ENCODE data around the gene ADGRL2.

DNA sequence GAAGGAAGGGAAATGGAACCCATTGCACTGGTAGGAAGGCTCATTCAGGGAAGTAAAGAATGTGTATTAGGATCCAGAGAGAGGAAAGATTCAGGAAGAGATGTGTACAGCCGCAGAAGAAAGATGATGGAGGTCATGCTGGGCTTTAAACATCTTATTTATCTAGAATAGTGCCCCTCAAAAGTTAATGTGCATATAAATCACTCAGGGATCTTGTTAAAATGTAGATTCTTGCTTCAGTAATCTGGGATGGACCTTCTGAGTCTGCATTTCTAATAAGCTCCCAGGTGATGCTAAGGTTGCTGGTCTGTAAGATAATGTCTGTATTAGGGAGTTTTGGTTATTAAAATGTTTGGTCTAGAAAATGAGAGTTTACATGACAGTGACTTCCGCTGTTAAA, 46.3 kb downstream of the ADGRL2 start:
- TF ChIP-seq, protein P1, sequence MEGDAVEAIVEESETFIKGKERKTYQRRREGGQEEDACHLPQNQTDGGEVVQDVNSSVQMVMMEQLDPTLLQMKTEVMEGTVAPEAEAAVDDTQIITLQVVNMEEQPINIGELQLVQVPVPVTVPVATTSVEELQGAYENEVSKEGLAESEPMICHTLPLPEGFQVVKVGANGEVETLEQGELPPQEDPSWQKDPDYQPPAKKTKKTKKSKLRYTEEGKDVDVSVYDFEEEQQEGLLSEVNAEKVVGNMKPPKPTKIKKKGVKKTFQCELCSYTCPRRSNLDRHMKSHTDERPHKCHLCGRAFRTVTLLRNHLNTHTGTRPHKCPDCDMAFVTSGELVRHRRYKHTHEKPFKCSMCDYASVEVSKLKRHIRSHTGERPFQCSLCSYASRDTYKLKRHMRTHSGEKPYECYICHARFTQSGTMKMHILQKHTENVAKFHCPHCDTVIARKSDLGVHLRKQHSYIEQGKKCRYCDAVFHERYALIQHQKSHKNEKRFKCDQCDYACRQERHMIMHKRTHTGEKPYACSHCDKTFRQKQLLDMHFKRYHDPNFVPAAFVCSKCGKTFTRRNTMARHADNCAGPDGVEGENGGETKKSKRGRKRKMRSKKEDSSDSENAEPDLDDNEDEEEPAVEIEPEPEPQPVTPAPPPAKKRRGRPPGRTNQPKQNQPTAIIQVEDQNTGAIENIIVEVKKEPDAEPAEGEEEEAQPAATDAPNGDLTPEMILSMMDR (IDR thresholded peaks at IDR 0.05): no peak
- TF ChIP-seq EZH2 (IDR thresholded peaks at IDR 0.05): no peak
- TF ChIP-seq EZH2phosphoT487 (IDR thresholded peaks at IDR 0.05): no peak

Data from neural progenitor cell (in vitro differentiated cells).